ENCODE results near the gene FAM107B. TPM values are rescaled to one million over a fixed set of nuclear protein-coding genes. Genes with fewer than 3 reads are reported as not detected.
A peak's percentile ranks its signal among the peaks of the same experiment; 100 is the strongest.

FAM107B gene
- total and polyA plus RNA-seq, 10 of the 15 experiments (the other 5 are each of a cell fraction or from before 2014, with no cell fraction given), result 22.9 to 162 (median 86.6) TPM

DNA sequence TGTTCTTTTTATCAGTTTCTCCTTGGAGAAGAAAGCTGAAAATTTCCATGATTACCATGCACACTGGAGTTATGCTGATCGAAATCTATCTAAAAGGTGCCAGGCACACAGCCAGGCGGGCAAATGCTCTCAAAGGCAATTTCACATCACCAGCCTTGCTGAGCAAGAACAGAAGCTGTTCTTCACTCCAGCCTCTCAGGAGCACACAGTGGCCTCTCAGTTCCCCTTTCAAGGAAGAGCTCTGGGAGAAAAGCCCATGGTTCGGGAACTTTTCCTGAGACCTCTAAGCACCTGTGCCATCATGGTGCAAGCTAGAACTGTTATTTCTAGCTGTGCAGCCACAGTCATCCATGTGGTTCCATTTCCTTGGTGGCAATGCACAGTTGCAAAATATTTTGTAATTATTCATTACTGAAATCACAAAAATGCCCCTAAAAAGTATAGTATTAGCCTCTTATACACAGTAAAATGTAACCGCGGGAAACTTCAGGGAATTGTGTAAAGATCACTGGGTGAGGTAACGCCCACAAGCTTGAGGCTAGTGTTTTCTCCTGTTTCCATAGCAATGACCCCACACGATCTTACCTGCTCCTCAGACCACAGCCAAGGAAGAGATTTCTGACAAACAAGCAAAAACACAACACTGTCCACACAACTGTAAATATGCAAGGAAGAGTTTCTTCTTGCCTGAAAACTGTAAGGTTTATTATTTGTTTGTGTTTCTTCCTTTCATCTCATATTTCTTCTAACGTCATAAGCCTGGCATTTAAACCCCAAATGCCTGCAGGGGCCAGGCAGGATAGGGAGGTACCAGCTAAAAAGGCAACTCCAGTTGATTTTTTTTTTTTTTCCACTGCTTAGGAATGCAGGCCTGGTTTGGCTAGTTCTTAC, 121.2 kb downstream of the FAM107B start:
- H3K4me1 ChIP-seq (ENCODE audit: control insufficient read depth, insufficient read depth, low read length), result peaks cover 40% of the 10 kb centered on the region
- intact Hi-C loops (cut with micrococcal nuclease; ENCODE audit: unreplicated experiment), result no loop called here
- H2AFZ ChIP-seq (ENCODE audit: control insufficient read depth, low read depth, low read length), result no peak overlapping the region
- TF ChIP-seq ETV6 (conservative IDR thresholded peaks at IDR 0.05 in 1 of 2, IDR thresholded peaks at IDR 0.05 in 1 of 2; ENCODE audit: borderline replicate concordance in 1 of 2, low read depth in 1 of 2) (peak in 1 of 2 experiments; percentile 26; a peak in 1 of 4 replicates), GATAD2B (conservative IDR thresholded peaks at IDR 0.05; ENCODE audit: low read depth) (peak; percentile 61; the same call in 1 of the 2 replicates), SPI1 (IDR thresholded peaks at IDR 0.05; ENCODE audit: borderline replicate concordance, insufficient read depth, low read depth, low read length) (peak; percentile 84), JUND (IDR thresholded peaks at IDR 0.05; ENCODE audit: low read depth, low read length) (no peak), CEBPB (IDR thresholded peaks at IDR 0.05; ENCODE audit: borderline replicate concordance in 1 of 2, low read depth in 2 of 2, low read length in 2 of 2) (no peak), EP300 (IDR thresholded peaks at IDR 0.05; ENCODE audit: borderline replicate concordance in 1 of 2, control insufficient read depth in 1 of 2, low read depth in 2 of 2, low read length in 2 of 2) (peak in 1 of 2 experiments; percentile 51; a peak in 2 of 4 replicates), EED (IDR thresholded peaks at IDR 0.05; ENCODE audit: low read depth) (peak; percentile 96), NR2C1 (IDR thresholded peaks at IDR 0.05) (peak; percentile 40; the same call in 1 of the 2 replicates), ZBED1 (IDR thresholded peaks at IDR 0.05; ENCODE audit: borderline replicate concordance) (no peak), NR2F1 (conservative IDR thresholded peaks at IDR 0.05) (peak; percentile 95), IKZF1 (conservative IDR thresholded peaks at IDR 0.05) (peak; percentile 91), NFIC (IDR thresholded peaks at IDR 0.05; ENCODE audit: low read depth, low read length) (peak; percentile 20; the same call in 1 of the 2 replicates), SMARCA5 (IDR thresholded peaks at IDR 0.05) (no peak), JUNB (IDR thresholded peaks at IDR 0.05) (peak; percentile 38; the same call in 1 of the 2 replicates), RUNX3 (IDR thresholded peaks at IDR 0.05; ENCODE audit: low read length) (peak; percentile 31; the same call in 1 of the 2 replicates), ASH2L (IDR thresholded peaks at IDR 0.05; ENCODE audit: borderline replicate concordance, low read depth) (no peak), IKZF2 (IDR thresholded peaks at IDR 0.05) (peak; percentile 83 to 86), ATF7 (IDR thresholded peaks at IDR 0.05; ENCODE audit: low read depth) (peak; percentile 34; the same call in 1 of the 2 replicates), RAD21 (IDR thresholded peaks at IDR 0.05; ENCODE audit: insufficient read depth, low read depth, low read length) (no peak)
- TF ChIP-seq, protein P1, sequence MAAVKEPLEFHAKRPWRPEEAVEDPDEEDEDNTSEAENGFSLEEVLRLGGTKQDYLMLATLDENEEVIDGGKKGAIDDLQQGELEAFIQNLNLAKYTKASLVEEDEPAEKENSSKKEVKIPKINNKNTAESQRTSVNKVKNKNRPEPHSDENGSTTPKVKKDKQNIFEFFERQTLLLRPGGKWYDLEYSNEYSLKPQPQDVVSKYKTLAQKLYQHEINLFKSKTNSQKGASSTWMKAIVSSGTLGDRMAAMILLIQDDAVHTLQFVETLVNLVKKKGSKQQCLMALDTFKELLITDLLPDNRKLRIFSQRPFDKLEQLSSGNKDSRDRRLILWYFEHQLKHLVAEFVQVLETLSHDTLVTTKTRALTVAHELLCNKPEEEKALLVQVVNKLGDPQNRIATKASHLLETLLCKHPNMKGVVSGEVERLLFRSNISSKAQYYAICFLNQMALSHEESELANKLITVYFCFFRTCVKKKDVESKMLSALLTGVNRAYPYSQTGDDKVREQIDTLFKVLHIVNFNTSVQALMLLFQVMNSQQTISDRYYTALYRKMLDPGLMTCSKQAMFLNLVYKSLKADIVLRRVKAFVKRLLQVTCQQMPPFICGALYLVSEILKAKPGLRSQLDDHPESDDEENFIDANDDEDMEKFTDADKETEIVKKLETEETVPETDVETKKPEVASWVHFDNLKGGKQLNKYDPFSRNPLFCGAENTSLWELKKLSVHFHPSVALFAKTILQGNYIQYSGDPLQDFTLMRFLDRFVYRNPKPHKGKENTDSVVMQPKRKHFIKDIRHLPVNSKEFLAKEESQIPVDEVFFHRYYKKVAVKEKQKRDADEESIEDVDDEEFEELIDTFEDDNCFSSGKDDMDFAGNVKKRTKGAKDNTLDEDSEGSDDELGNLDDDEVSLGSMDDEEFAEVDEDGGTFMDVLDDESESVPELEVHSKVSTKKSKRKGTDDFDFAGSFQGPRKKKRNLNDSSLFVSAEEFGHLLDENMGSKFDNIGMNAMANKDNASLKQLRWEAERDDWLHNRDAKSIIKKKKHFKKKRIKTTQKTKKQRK (IDR thresholded peaks at IDR 0.05; ENCODE audit: low read depth, low read length), result no peak

More for the DNA sequence above, 121.2 kb downstream of the FAM107B start:
- BruUV-seq (replicated peaks), result no TSS peak
- in situ Hi-C loops (cut with MboI), result no loop called here
- ATAC-seq, result peak; percentile 52
- ChIA-PET RAD21 (ENCODE audit: unreplicated experiment) (interaction anchor here (0.8 to 3.0 kb wide), 8 partner anchors 8 to 184 kb away, joined by 3 to 10 read pairs (median 5); partner anchors contain the start of genes CDNF, HSPA14 and MSANTD7), CTCF (interaction anchor here (0.6 to 2.4 kb wide), 4 partner anchors 45 to 723 kb away, joined by 3 to 10 read pairs (median 4); no protein-coding TSS in a partner anchor), SMC1A (ENCODE audit: uncharacterized antibody, unreplicated experiment) (interaction anchor here (0.9 to 2.0 kb wide), 18 partner anchors 8 to 299 kb away, joined by 3 to 9 read pairs (median 3); partner anchors contain the start of genes CDNF, HSPA14, MSANTD7 and SUV39H2), POLR2A (interaction anchor here (0.6 to 2.1 kb wide), 7 partner anchors 28 to 108 kb away, joined by 3 to 8 read pairs (median 4); no protein-coding TSS in a partner anchor)
- Histone ChIP-seq H3K79me2 (ENCODE audit: control insufficient read depth, insufficient read depth, low read length) (no peaks in the 10 kb centered on the region), H3K9ac (ENCODE audit: control insufficient read depth, insufficient read depth, low read length) (no peak overlapping the region), H3K27ac (ENCODE audit: control insufficient read depth, insufficient read depth) (no peak overlapping the region), H3K36me3 (ENCODE audit: control insufficient read depth in 2 of 2, insufficient read depth in 2 of 2, low read length in 1 of 2) (no peaks in the 10 kb centered on the region), H3K9me3 (replicated peaks; ENCODE audit: control insufficient read depth, insufficient read depth, low read length) (peaks cover 4% of the 10 kb centered on the region; the same call in 2 of the 3 replicates), H4K20me1 (ENCODE audit: control insufficient read depth, insufficient read depth) (no peaks in the 10 kb centered on the region), H3K4me3 (no peak overlapping the region), H3K27me3 (replicated peaks in 1 of 2; ENCODE audit: control insufficient read depth in 2 of 2, insufficient read depth in 2 of 2, low read length in 1 of 2) (no peaks in the 10 kb centered on the region; a peak in 1 of 4 replicates), H3K4me2 (ENCODE audit: control insufficient read depth, insufficient read depth) (peak overlapping the region; percentile 23; the same call in 1 of the 2 replicates)
- no peak for DNase-seq (ENCODE audit: low read depth, low spot score)
- no peak for FAIRE-seq
- 8% methylated on average over 8 of the region's 8 CpGs for WGBS (ENCODE audit: insufficient coverage, insufficient replicate concordance, low lambda C conversion rate, missing lambda C conversion rate)

All from GM12878 (cell line).